ENCODE data around the gene TSPAN15. TPM values are rescaled to one million over a fixed set of nuclear protein-coding genes. Genes with fewer than 3 reads are reported as not detected.

TSPAN15 gene
- total RNA-seq, 1 experiment from 2014 or later: 7.7 TPM

GRCh38 chr10:69403519-69403918 is 47.7 kb upstream of the TSPAN15 start:
- peaks cover 26 to 34% of the 10 kb centered on the region in 2 experiments for H3K4me1 Mint-ChIP-seq
- H4K5ac ChIP-seq (ENCODE audit: insufficient read length, low read depth, low read length): no peak overlapping the region
- H3K23me2 ChIP-seq (ENCODE audit: insufficient read length, low read depth, low read length, poor library complexity, severe bottlenecking): no peaks in the 10 kb centered on the region
- no peak overlapping the region for H3K9ac ChIP-seq (ENCODE audit: extremely low read depth, insufficient read length, low read length)
- no peak overlapping the region for H2BK20ac ChIP-seq (ENCODE audit: low read depth, low read length, poor library complexity, severe bottlenecking)
- H3K27me3 Mint-ChIP-seq (ENCODE audit: low read depth): peaks cover 9% of the 10 kb centered on the region
- no peaks in the 10 kb centered on the region; the same call in 1 of the 2 replicates for H3K4me1 ChIP-seq (ENCODE audit: insufficient read depth, low read length)
- H3K4me2 ChIP-seq (ENCODE audit: insufficient read depth, insufficient read length, low read length): no peak overlapping the region
- H3K27me3 ChIP-seq (ENCODE audit: insufficient read depth, low read length): no peaks in the 10 kb centered on the region
- H3K79me2 ChIP-seq (ENCODE audit: insufficient read depth, low read length): no peaks in the 10 kb centered on the region
- H2BK120ac ChIP-seq (ENCODE audit: low read depth, low read length, poor library complexity, severe bottlenecking): no peak overlapping the region
- no peaks in the 10 kb centered on the region for H3K79me1 ChIP-seq (ENCODE audit: insufficient read depth, low read depth, low read length, poor library complexity, severe bottlenecking)
- no CpG with 5 or more reads among the region's 3 CpGs for WGBS (ENCODE audit: extremely low coverage, insufficient read length, low lambda C conversion rate)
- peaks cover 24 to 37% (median 36%) of the 10 kb centered on the region in 3 experiments for H3K36me3 Mint-ChIP-seq (ENCODE audit: insufficient read depth in 1 of 3, low read depth in 3 of 3)
- H3T11ph ChIP-seq (ENCODE audit: low read length): no peak overlapping the region
- no peak overlapping the region for H3K27ac Mint-ChIP-seq
- H3K9me3 Mint-ChIP-seq: no peaks in the 10 kb centered on the region
- no peaks in the 10 kb centered on the region for H4K20me1 ChIP-seq (ENCODE audit: control insufficient read depth, insufficient read depth, insufficient read length)
- H3K4me3 Mint-ChIP-seq: no peak overlapping the region
- H2BK12ac ChIP-seq (ENCODE audit: insufficient read length, low read depth, low read length): no peak overlapping the region
- H3K9me3 ChIP-seq (ENCODE audit: control insufficient read depth, low read depth, low read length): no peaks in the 10 kb centered on the region
- no peak for DNase-seq
- no peak overlapping the region for H2BK5ac ChIP-seq (ENCODE audit: insufficient read length, low read length)
- H2BK15ac ChIP-seq (ENCODE audit: low read depth, low read length): no peak overlapping the region
- no peak overlapping the region for H2AK5ac ChIP-seq (ENCODE audit: insufficient read length, low read length)
- no peak overlapping the region for H3K4ac ChIP-seq (ENCODE audit: low read depth, low read length)
- H2AFZ ChIP-seq (ENCODE audit: low read length): no peak overlapping the region
- no peak overlapping the region for H3K23ac ChIP-seq (ENCODE audit: insufficient read length, low read depth, low read length)
- H3K14ac ChIP-seq (ENCODE audit: insufficient read depth, low read length): no peak overlapping the region
- no peak overlapping the region for H3K56ac ChIP-seq (ENCODE audit: insufficient read length, low read depth, low read length)
- H3K18ac ChIP-seq (ENCODE audit: insufficient read length, low read depth, low read length): no peak overlapping the region
- H4K8ac ChIP-seq (replicated peaks; ENCODE audit: insufficient read length, low read depth, low read length): no peak overlapping the region
- no peak overlapping the region for H3K27ac ChIP-seq (ENCODE audit: insufficient read length, low read depth, low read length)
- no peak for TF ChIP-seq CTCF (conservative IDR thresholded peaks at IDR 0.05)
- no peak overlapping the region for H4K91ac ChIP-seq (ENCODE audit: insufficient read length, low read depth, low read length)

All from H9 (cell line).